SK-N-MC (cell line): ENCODE data around the gene LRRTM3.
A peak's percentile ranks its signal among the peaks of the same experiment; 100 is the strongest.

Source experiments
- DNase-seq: peaks from one replicate; pipeline ENCODE4 v3.0.0-alpha.2; 2011; ENCODE audit warnings: low read depth, low spot score
- H3K27ac ChIP-seq: fragments of 200-600 bp; sonication (generic); 2 replicates; pipeline ENCODE4 v1.5.1; 2016; ENCODE audit warnings: mixed run types
- H3K36me3 ChIP-seq: fragments of 200-600 bp; sonication (generic); 2 replicates; pipeline ENCODE4 v1.6.1; 2017; ENCODE audit warnings: antibody characterized with exemption, low read length, mixed read lengths; ENCODE audit not compliant: insufficient read depth
- H3K4me3 ChIP-seq: fragments of 200-600 bp; sonication (generic); 2 replicates; pipeline ENCODE4 v1.5.1; 2016
- H3K9ac ChIP-seq: fragments of 200-600 bp; sonication (generic); 2 replicates; pipeline ENCODE4 v1.8.0; 2017; ENCODE audit warnings: mixed run types, mixed read lengths; ENCODE audit not compliant: insufficient read length
- H3K9me3 ChIP-seq: fragments of 200-600 bp; sonication (generic); 2 replicates; pipeline ENCODE4 v1.6.1; 2017; ENCODE audit warnings: low read depth, mild to moderate bottlenecking, antibody characterized with exemption, low read length, moderate library complexity, mixed read lengths
- EZH2 ChIP-seq: fragments of 200-600 bp; sonication (generic); IDR thresholded peaks from one replicate; pipeline ENCODE4 v1.6.1; 2017; ENCODE audit warnings: antibody characterized with exemption
- FOXP2 ChIP-seq: optimal IDR thresholded peaks from 2 replicates; pipeline ENCODE3; 2011; ENCODE audit warnings: mild to moderate bottlenecking, moderate library complexity; ENCODE audit not compliant: insufficient read depth; ENCODE audit errors: extremely low read length, control extremely low read depth
- POLR2AphosphoS5 ChIP-seq: IDR thresholded peaks from 2 replicates; pipeline ENCODE4 v1.6.1; 2012; ENCODE audit warnings: mild to moderate bottlenecking, low read depth, low read length, borderline replicate concordance

Gene LRRTM3

GRCh38 chr10:66910671-66911070 lies 15.2 kb upstream of the LRRTM3 start:
- no peak overlapping the region for H3K9ac ChIP-seq
- no peaks in the 10 kb centered on the region for H3K36me3 ChIP-seq
- H3K4me3 ChIP-seq: no peak overlapping the region
- no peaks in the 10 kb centered on the region for H3K9me3 ChIP-seq
- no peak for TF ChIP-seq POLR2AphosphoS5
- TF ChIP-seq EZH2: no peak
- TF ChIP-seq FOXP2: no peak
- no peak overlapping the region for H3K27ac ChIP-seq
- no peak for DNase-seq

- no peak for DNase-seq
- no peak for TF ChIP-seq POLR2AphosphoS5
- TF ChIP-seq FOXP2: no peak
- Histone ChIP-seq H3K4me3 (no peak overlapping the region), H3K9ac (no peak overlapping the region), H3K36me3 (no peaks in the 10 kb centered on the region), H3K9me3 (no peaks in the 10 kb centered on the region), H3K27ac (no peak overlapping the region)
Measured at GRCh38 chr10:66916030-66916429, 9.8 kb upstream of the LRRTM3 start.

GRCh38 chr10:66917104-66917503 lies 8.7 kb upstream of the LRRTM3 start:
- Histone ChIP-seq H3K4me3 (no peak overlapping the region), H3K9me3 (no peaks in the 10 kb centered on the region), H3K36me3 (no peaks in the 10 kb centered on the region), H3K9ac (no peak overlapping the region), H3K27ac (no peak overlapping the region)
- no peak for DNase-seq
- TF ChIP-seq EZH2 (no peak), POLR2AphosphoS5 (no peak), FOXP2 (no peak)

DNA sequence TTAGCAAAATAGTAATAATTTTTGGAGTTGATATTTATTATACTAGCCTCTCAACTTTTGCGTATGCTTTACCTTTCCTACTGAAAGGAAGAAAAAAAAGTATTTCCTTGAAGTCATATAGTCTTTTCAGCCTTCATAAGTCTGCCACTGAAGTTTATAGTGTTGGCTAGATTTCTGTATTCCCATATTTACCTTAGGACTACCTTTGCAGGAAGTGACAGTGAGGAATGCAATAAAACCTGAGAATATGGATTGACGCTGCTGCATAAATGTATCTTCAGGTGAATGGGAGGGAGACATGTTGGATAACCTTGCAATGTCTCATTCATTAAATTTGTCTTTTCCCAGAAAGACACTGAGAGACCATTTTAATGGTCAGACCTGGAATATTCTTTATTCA lies 6.6 kb upstream of the LRRTM3 start:
- TF ChIP-seq EZH2: no peak
- TF ChIP-seq FOXP2: no peak
- TF ChIP-seq POLR2AphosphoS5: no peak

GRCh38 chr10:66924674-66925345 lies 1.0 kb upstream of the LRRTM3 start:
- no peaks in the 10 kb centered on the region for H3K9me3 ChIP-seq
- H3K9ac ChIP-seq: no peak overlapping the region
- no peak for DNase-seq
- TF ChIP-seq POLR2AphosphoS5 (no peak), FOXP2 (no peak), EZH2 (no peak)
- no peak overlapping the region for H3K4me3 ChIP-seq
- no peaks in the 10 kb centered on the region for H3K36me3 ChIP-seq
- H3K27ac ChIP-seq: no peak overlapping the region

More for the DNA sequence above, 6.6 kb upstream of the LRRTM3 start:
- H3K9me3 ChIP-seq: no peaks in the 10 kb centered on the region
- H3K36me3 ChIP-seq: no peaks in the 10 kb centered on the region
- H3K9ac ChIP-seq: no peak overlapping the region
- no peak for DNase-seq
- no peak overlapping the region for H3K4me3 ChIP-seq
- no peak overlapping the region for H3K27ac ChIP-seq

- Histone ChIP-seq H3K9ac (no peak overlapping the region), H3K36me3 (no peaks in the 10 kb centered on the region), H3K9me3 (no peaks in the 10 kb centered on the region), H3K27ac (no peak overlapping the region), H3K4me3 (no peak overlapping the region)
- DNase-seq: no peak
- TF ChIP-seq POLR2AphosphoS5: no peak
- no peak for TF ChIP-seq FOXP2
- TF ChIP-seq EZH2: no peak
Measured at GRCh38 chr10:66925373-66925772, 463 bp upstream of the LRRTM3 start.

GRCh38 chr10:66926841-66927240 lies 1.0 kb downstream of the LRRTM3 start:
- TF ChIP-seq POLR2AphosphoS5 (no peak), FOXP2 (no peak)
- Histone ChIP-seq H3K9ac (no peak overlapping the region), H3K27ac (no peak overlapping the region), H3K36me3 (no peaks in the 10 kb centered on the region), H3K4me3 (no peak overlapping the region), H3K9me3 (no peaks in the 10 kb centered on the region)
- DNase-seq: no peak

DNA sequence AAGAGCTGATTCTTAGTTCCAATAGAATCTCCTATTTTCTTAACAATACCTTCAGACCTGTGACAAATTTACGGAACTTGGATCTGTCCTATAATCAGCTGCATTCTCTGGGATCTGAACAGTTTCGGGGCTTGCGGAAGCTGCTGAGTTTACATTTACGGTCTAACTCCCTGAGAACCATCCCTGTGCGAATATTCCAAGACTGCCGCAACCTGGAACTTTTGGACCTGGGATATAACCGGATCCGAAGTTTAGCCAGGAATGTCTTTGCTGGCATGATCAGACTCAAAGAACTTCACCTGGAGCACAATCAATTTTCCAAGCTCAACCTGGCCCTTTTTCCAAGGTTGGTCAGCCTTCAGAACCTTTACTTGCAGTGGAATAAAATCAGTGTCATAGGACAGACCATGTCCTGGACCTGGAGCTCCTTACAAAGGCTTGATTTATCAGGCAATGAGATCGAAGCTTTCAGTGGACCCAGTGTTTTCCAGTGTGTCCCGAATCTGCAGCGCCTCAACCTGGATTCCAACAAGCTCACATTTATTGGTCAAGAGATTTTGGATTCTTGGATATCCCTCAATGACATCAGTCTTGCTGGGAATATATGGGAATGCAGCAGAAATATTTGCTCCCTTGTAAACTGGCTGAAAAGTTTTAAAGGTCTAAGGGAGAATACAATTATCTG lies 1.6 kb downstream of the LRRTM3 start:
- Histone ChIP-seq H3K27ac (no peak overlapping the region), H3K9ac (no peak overlapping the region), H3K9me3 (no peaks in the 10 kb centered on the region), H3K4me3 (no peak overlapping the region), H3K36me3 (no peaks in the 10 kb centered on the region)
- no peak for TF ChIP-seq POLR2AphosphoS5
- no peak for TF ChIP-seq FOXP2
- no peak for TF ChIP-seq EZH2
- no peak for DNase-seq

GRCh38 chr10:66927971-66928770 lies 2.3 kb downstream of the LRRTM3 start:
- no peak for DNase-seq
- H3K9me3 ChIP-seq: no peaks in the 10 kb centered on the region
- H3K9ac ChIP-seq: no peak overlapping the region
- TF ChIP-seq POLR2AphosphoS5: no peak
- no peak for TF ChIP-seq FOXP2
- no peak for TF ChIP-seq EZH2
- H3K27ac ChIP-seq: no peak overlapping the region
- H3K4me3 ChIP-seq: peak overlapping the region; percentile 28; the same call in 1 of the 2 replicates
- no peaks in the 10 kb centered on the region for H3K36me3 ChIP-seq
